Uterus (tissue), 2 donors: ENCODE results near the gene IFT20.

ENCODE experiments used
- POLR2A ChIP-seq, 2 donors: fragments of 450-650 bp; IDR thresholded peaks; one replicate each; pipeline ENCODE4 v1.6.1; 2016; ENCODE audit warnings: antibody characterized with exemption in 2 of 2, mild to moderate bottlenecking in 1 of 2, moderate library complexity in 1 of 2
- TF ChIP-seq, protein P1 (sequence below), 4 experiments: fragments of 200-600 bp in 2 of 4; fragments of 450-650 bp in 2 of 4; sonication (generic) in 2 of 4; IDR thresholded peaks; one replicate each; pipeline ENCODE4 v1.5.1; 2016 to 2019; ENCODE audit warnings: antibody characterized with exemption in 4 of 4, mild to moderate bottlenecking in 2 of 4, moderate library complexity in 1 of 4

DNA sequence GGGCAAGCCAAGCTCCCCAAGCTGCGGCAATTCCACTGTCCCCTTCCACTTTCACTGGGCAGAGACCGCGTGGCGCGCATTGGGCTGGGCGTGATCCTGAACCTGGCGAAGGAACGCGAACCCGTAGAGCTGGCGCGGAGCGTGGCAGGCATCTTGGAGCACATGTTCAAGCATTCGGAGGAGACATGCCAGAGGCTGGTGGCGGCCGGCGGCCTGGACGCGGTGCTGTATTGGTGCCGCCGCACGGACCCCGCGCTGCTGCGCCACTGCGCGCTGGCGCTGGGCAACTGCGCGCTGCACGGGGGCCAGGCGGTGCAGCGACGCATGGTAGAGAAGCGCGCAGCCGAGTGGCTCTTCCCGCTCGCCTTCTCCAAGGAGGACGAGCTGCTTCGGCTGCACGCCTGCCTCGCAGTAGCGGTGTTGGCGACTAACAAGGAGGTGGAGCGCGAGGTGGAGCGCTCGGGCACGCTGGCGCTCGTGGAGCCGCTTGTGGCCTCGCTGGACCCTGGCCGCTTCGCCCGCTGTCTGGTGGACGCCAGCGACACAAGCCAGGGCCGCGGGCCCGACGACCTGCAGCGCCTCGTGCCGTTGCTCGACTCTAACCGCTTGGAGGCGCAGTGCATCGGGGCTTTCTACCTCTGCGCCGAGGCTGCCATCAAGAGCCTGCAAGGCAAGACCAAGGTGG, 46.0 kb upstream of the IFT20 start:
- TF ChIP-seq, protein P1, sequence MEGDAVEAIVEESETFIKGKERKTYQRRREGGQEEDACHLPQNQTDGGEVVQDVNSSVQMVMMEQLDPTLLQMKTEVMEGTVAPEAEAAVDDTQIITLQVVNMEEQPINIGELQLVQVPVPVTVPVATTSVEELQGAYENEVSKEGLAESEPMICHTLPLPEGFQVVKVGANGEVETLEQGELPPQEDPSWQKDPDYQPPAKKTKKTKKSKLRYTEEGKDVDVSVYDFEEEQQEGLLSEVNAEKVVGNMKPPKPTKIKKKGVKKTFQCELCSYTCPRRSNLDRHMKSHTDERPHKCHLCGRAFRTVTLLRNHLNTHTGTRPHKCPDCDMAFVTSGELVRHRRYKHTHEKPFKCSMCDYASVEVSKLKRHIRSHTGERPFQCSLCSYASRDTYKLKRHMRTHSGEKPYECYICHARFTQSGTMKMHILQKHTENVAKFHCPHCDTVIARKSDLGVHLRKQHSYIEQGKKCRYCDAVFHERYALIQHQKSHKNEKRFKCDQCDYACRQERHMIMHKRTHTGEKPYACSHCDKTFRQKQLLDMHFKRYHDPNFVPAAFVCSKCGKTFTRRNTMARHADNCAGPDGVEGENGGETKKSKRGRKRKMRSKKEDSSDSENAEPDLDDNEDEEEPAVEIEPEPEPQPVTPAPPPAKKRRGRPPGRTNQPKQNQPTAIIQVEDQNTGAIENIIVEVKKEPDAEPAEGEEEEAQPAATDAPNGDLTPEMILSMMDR (IDR thresholded peaks at IDR 0.05), result no peak
- no peak for TF ChIP-seq POLR2A (IDR thresholded peaks at IDR 0.05)
